GM23338 (cell line): Measurements from ENCODE around the gene CADPS2. TPM values are rescaled to one million over a fixed set of nuclear protein-coding genes. Genes with fewer than 3 reads are reported as not detected.

ENCODE experiments used
- ATAC-seq: fragments of 200-7000 bp; cut with Tn5 transposase; 3 replicates; pipeline ENCODE4 v1.9.1; 2020
- DNase-seq: peaks from one replicate; pipeline ENCODE4 v3.0.0-alpha.2; 2015; ENCODE audit warnings: low spot score
- H2AFZ ChIP-seq: fragments of 200-600 bp; sonication (generic); 2 replicates; pipeline ENCODE4 v1.8.0; 2016; ENCODE audit warnings: antibody characterized with exemption, mild to moderate bottlenecking, moderate library complexity
- H3F3A ChIP-seq: fragments of 200-600 bp; sonication (generic); replicated peaks from 2 replicates; pipeline ENCODE4 v1.8.0; 2017; ENCODE audit warnings: antibody characterized with exemption, mixed run types, low read depth
- H3K27ac ChIP-seq: fragments of 200-600 bp; sonication (generic); 2 replicates; pipeline ENCODE4 v1.6.1; 2016; ENCODE audit warnings: low read depth
- H3K27me3 ChIP-seq: fragments of 200-600 bp; sonication (generic); 2 replicates; pipeline ENCODE4 v1.8.0; 2016; ENCODE audit warnings: mild to moderate bottlenecking, mixed run types, moderate library complexity; ENCODE audit not compliant: insufficient read depth
- H3K36me3 ChIP-seq: fragments of 200-600 bp; sonication (generic); 2 replicates; pipeline ENCODE4 v1.8.0; 2016; ENCODE audit warnings: mild to moderate bottlenecking; ENCODE audit not compliant: insufficient read depth
- H3K4me1 ChIP-seq: fragments of 200-600 bp; sonication (generic); 2 replicates; pipeline ENCODE4 v1.8.0; 2016; ENCODE audit warnings: mild to moderate bottlenecking, moderate library complexity; ENCODE audit not compliant: insufficient read depth
- H3K4me2 ChIP-seq: fragments of 200-600 bp; sonication (generic); 2 replicates; pipeline ENCODE4 v1.7.1; 2017; ENCODE audit warnings: mixed run types
- H3K4me3 ChIP-seq: fragments of 200-600 bp; sonication (generic); 2 replicates; pipeline ENCODE4 v1.6.1; 2016; ENCODE audit warnings: mixed run types
- H3K79me2 ChIP-seq: fragments of 200-600 bp; sonication (generic); replicated peaks from 2 replicates; pipeline ENCODE4 v1.8.0; 2017; ENCODE audit warnings: mild to moderate bottlenecking; ENCODE audit not compliant: insufficient read depth
- H3K9me2 ChIP-seq: fragments of 200-600 bp; sonication (generic); 2 replicates; pipeline ENCODE4 v1.8.0; 2017; ENCODE audit not compliant: insufficient read depth
- H4K20me1 ChIP-seq: fragments of 200-600 bp; sonication (generic); replicated peaks from 2 replicates; pipeline ENCODE4 v1.8.0; 2017; ENCODE audit warnings: mild to moderate bottlenecking; ENCODE audit not compliant: insufficient read depth
- H3K27ac Mint-ChIP-seq: 2 replicates; pipeline ENCODE4 v1.8.0; 2020; ENCODE audit warnings: inconsistent platforms, mild to moderate bottlenecking, moderate library complexity, mixed read lengths
- H3K27me3 Mint-ChIP-seq: 3 replicates; pipeline ENCODE4 v1.8.0; 2022; ENCODE audit warnings: low read depth, mild to moderate bottlenecking, moderate library complexity, mixed read lengths, inconsistent platforms; ENCODE audit not compliant: insufficient read depth, poor library complexity
- H3K36me3 Mint-ChIP-seq: 3 replicates; pipeline ENCODE4 v1.8.0; 2021; ENCODE audit warnings: low read depth, mild to moderate bottlenecking, inconsistent platforms, moderate library complexity, mixed read lengths
- H3K4me1 Mint-ChIP-seq: 3 replicates; pipeline ENCODE4 v1.8.0; 2020; ENCODE audit warnings: mild to moderate bottlenecking, inconsistent platforms, mixed read lengths
- H3K4me3 Mint-ChIP-seq: 3 replicates; pipeline ENCODE4 v1.8.0; 2021; ENCODE audit warnings: moderate library complexity, mild to moderate bottlenecking, inconsistent platforms, mixed read lengths
- H3K9me3 Mint-ChIP-seq: 3 replicates; pipeline ENCODE4 v1.8.0; 2020; ENCODE audit warnings: moderate library complexity, mild to moderate bottlenecking, inconsistent platforms, mixed read lengths
- CREB1 ChIP-seq: fragments of 250-450 bp; sonication (Bioruptor Pico); IDR thresholded peaks from 2 replicates; pipeline ENCODE4 v1.5.0; 2020; ENCODE audit warnings: low read depth, mild to moderate bottlenecking, moderate library complexity
- CTCF ChIP-seq, 2 experiments: fragments of 200-600 bp in 1 of 2; sonication (generic) in 1 of 2; conservative IDR thresholded peaks; 2 replicates each; pipeline versions ENCODE4 v1.5.1 to v1.6.1; 2016 to 2017; ENCODE audit warnings: antibody characterized with exemption in 2 of 2, low read depth in 2 of 2, mild to moderate bottlenecking in 2 of 2, moderate library complexity in 1 of 2
- ETS1 ChIP-seq: IDR thresholded peaks from 2 replicates; pipeline ENCODE4 v1.6.1; 2016; ENCODE audit warnings: antibody characterized with exemption
- EZH2 ChIP-seq: fragments of 200-600 bp; sonication (generic); IDR thresholded peaks from one replicate; pipeline ENCODE4 v1.8.0; 2017; ENCODE audit warnings: antibody characterized with exemption, mild to moderate bottlenecking, low read depth; ENCODE audit not compliant: unreplicated experiment
- EZH2phosphoT487 ChIP-seq: fragments of 200-600 bp; sonication (generic); IDR thresholded peaks from one replicate; pipeline ENCODE4 v1.8.1; 2018; ENCODE audit warnings: antibody characterized with exemption; ENCODE audit not compliant: unreplicated experiment
- JUNB ChIP-seq: IDR thresholded peaks from one replicate; pipeline ENCODE4 v1.6.1; 2016; ENCODE audit warnings: antibody characterized with exemption; ENCODE audit not compliant: unreplicated experiment
- NANOG ChIP-seq: IDR thresholded peaks from 2 replicates; pipeline ENCODE4 v1.6.1; 2016; ENCODE audit warnings: antibody characterized with exemption, borderline replicate concordance
- POLR2AphosphoS5 ChIP-seq: IDR thresholded peaks from 2 replicates; pipeline ENCODE4 v1.6.1; 2016; ENCODE audit warnings: antibody characterized with exemption, low read depth
- REST ChIP-seq: IDR thresholded peaks from one replicate; pipeline ENCODE4 v1.6.1; 2018; ENCODE audit warnings: antibody characterized with exemption; ENCODE audit not compliant: unreplicated experiment
- STAT1 ChIP-seq: IDR thresholded peaks from one replicate; pipeline ENCODE4 v1.6.1; 2016; ENCODE audit warnings: antibody characterized with exemption; ENCODE audit not compliant: unreplicated experiment
- ZNF114 ChIP-seq: fragments of 250-450 bp; sonication (Bioruptor Pico); IDR thresholded peaks from 2 replicates; pipeline ENCODE4 v1.5.0; 2020; ENCODE audit warnings: mild to moderate bottlenecking, moderate library complexity
- ZNF331 ChIP-seq: fragments of 250-450 bp; sonication (Bioruptor Pico); IDR thresholded peaks from 2 replicates; pipeline ENCODE4 v1.5.0; 2020; ENCODE audit warnings: low read depth, mild to moderate bottlenecking, moderate library complexity
- polyA plus RNA-seq: library from polyadenylated mRNA; unstranded; fragments of >200 nt; fragmentation: Nextera tagmentation; extraction: Ambion mirVana; gene quantifications from 2 replicates; pipeline ENCODE4 v1.2.1, GENCODE V29; 2016
- total RNA-seq: library from RNA; depleted of rRNA; stranded (reverse); fragments of >200 nt; shearing (Covaris generic); gene quantifications from 2 replicates; pipeline ENCODE4 v1.2.3, GENCODE V29; 2014

The CADPS2 gene
- total and polyA plus RNA-seq, 2 experiments from 2014 or later, result 16.3 to 36.9 TPM

- no peak for TF ChIP-seq REST
- no peak for TF ChIP-seq NANOG
- TF ChIP-seq CTCF (conservative IDR thresholded peaks at IDR 0.05; ENCODE audit: low read depth in 2 of 2), result no peak
- no peak for TF ChIP-seq JUNB
- no peak for TF ChIP-seq EZH2phosphoT487
- no peak for TF ChIP-seq CREB1 (CRISPR knock-in tag)
Measured at GRCh38 chr7:122845286-122845685, 41.0 kb downstream of the CADPS2 start (continued).

- Histone ChIP-seq H3K79me2 (peaks cover 6% of the 10 kb centered on the region), H3K4me2 (no peak overlapping the region), H4K20me1 (no peaks in the 10 kb centered on the region), H3K4me3 (no peak overlapping the region), H3K4me1 (peaks cover 18% of the 10 kb centered on the region), H3F3A (no peaks in the 10 kb centered on the region), H2AFZ (no peak overlapping the region), H3K9me2 (no peaks in the 10 kb centered on the region), H3K27ac (no peak overlapping the region), H3K27me3 (no peaks in the 10 kb centered on the region), H3K36me3 (no peaks in the 10 kb centered on the region)
- TF ChIP-seq EZH2phosphoT487 (no peak), JUNB (no peak), NANOG (no peak), ZNF331 (CRISPR knock-in tag) (no peak), EZH2 (no peak), ETS1 (no peak), POLR2AphosphoS5 (no peak), ZNF114 (no peak), CTCF (conservative IDR thresholded peaks at IDR 0.05; ENCODE audit: low read depth in 2 of 2) (no peak), STAT1 (no peak)
- no peak for DNase-seq
- Mint-ChIP-seq H3K9me3 (no peaks in the 10 kb centered on the region), H3K4me1 (peaks cover 25% of the 10 kb centered on the region), H3K27me3 (no peaks in the 10 kb centered on the region), H3K27ac (no peak overlapping the region; the same call in 1 of the 2 replicates), H3K4me3 (no peak overlapping the region), H3K36me3 (no peaks in the 10 kb centered on the region)
- ATAC-seq, result no peak
Measured at GRCh38 chr7:122844191-122844988, 41.9 kb downstream of the CADPS2 start.
